HAP-1 (cell line): ENCODE data around the gene ERC2.

Experiments
- DNase-seq, 2 experiments: peaks; one replicate each; pipeline ENCODE4 v3.0.0-alpha.2; 2016 to 2020; ENCODE audit warnings: low spot score in 2 of 2
- H3K27me3 ChIP-seq: fragments of 250-450 bp; sonication (Bioruptor Pico); 2 replicates; pipeline ENCODE4 v1.5.1; 2020; ENCODE audit warnings: low read depth, mild to moderate bottlenecking, moderate library complexity
- H3K36me3 ChIP-seq: fragments of 250-450 bp; sonication (Bioruptor Pico); replicated peaks from 2 replicates; pipeline ENCODE4 v1.5.1; 2020; ENCODE audit warnings: mild to moderate bottlenecking
- H3K4me1 ChIP-seq: fragments of 250-450 bp; sonication (Bioruptor Pico); 2 replicates; pipeline ENCODE4 v1.5.1; 2020; ENCODE audit warnings: mild to moderate bottlenecking
- H3K4me3 ChIP-seq: fragments of 250-450 bp; sonication (Bioruptor Pico); 2 replicates; pipeline ENCODE4 v1.5.1; 2020; ENCODE audit warnings: mild to moderate bottlenecking, moderate library complexity
- H3K9me3 ChIP-seq: fragments of 250-450 bp; sonication (Bioruptor Pico); 2 replicates; pipeline ENCODE4 v1.5.1; 2020; ENCODE audit warnings: mild to moderate bottlenecking, moderate library complexity
- in situ Hi-C: fragments of 300-500 bp; cut with MboI; formaldehyde crosslinking; loops from 3 replicates; pipeline ENCODE4 v1.14.3; 2020; ENCODE audit warnings: low sequenced_read_pairs, inconsistent platforms, mixed read lengths

ERC2 gene

DNA sequence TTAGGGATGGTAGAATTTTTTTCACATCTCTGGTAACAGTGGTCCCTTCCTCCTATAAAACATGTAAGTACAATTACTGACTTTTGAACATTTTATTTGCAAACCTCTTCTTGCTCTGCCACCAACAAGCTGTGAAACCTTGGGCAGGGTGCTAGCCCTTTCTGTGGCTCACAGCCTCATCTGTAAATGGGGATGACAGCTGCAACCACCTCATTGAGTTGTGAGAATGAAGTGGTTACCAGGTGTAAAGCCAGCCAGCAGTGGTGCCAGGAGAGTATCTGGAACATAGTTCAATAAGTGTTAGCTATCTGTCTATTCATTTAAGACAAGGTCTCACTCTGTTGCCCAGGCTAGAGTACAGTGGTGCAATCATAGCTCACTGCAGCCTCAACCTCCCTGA, 278.1 kb downstream of the ERC2 start:
- Histone ChIP-seq H3K27me3 (no peaks in the 10 kb centered on the region), H3K9me3 (no peaks in the 10 kb centered on the region), H3K4me3 (no peak overlapping the region), H3K36me3 (no peaks in the 10 kb centered on the region), H3K4me1 (no peaks in the 10 kb centered on the region)
- no peak for DNase-seq
- in situ Hi-C loops = no loop called here

DNA sequence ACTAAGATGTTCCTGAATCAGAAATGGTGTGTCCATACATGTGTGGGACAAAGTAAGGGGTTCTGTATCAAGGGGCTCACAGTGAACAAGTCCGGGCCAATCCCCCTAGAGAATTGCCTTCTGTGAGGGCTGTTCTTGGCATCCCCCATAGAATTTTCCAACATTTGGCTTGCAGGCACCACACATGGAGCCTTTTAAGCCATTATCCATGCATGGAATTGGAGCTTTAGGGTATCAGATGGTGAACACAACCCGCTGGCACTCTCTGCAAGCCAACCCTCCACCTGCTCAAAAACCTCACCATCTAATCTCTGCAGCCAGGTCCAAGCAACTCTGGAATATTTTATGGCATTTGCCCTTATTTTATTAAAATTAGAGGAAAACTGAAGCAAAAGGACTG, 278.7 kb downstream of the ERC2 start:
- Histone ChIP-seq H3K9me3 (no peaks in the 10 kb centered on the region), H3K27me3 (no peaks in the 10 kb centered on the region), H3K4me3 (no peak overlapping the region), H3K36me3 (no peaks in the 10 kb centered on the region), H3K4me1 (no peaks in the 10 kb centered on the region)
- DNase-seq = no peak
- in situ Hi-C loops = no loop called here

GRCh38 chr3:56188201-56188600, 280.1 kb downstream of the ERC2 start:
- H3K9me3 ChIP-seq = no peaks in the 10 kb centered on the region
- in situ Hi-C loops = no loop called here
- no peak overlapping the region for H3K4me3 ChIP-seq
- no peak for DNase-seq
- no peaks in the 10 kb centered on the region for H3K27me3 ChIP-seq
- H3K36me3 ChIP-seq = no peaks in the 10 kb centered on the region
- H3K4me1 ChIP-seq = no peaks in the 10 kb centered on the region

GRCh38 chr3:56187051-56187450, 281.2 kb downstream of the ERC2 start:
- in situ Hi-C loops = no loop called here
- Histone ChIP-seq H3K36me3 (no peaks in the 10 kb centered on the region), H3K4me1 (no peaks in the 10 kb centered on the region), H3K27me3 (no peaks in the 10 kb centered on the region), H3K4me3 (no peak overlapping the region), H3K9me3 (no peaks in the 10 kb centered on the region)
- no peak for DNase-seq

GRCh38 chr3:56185827-56186226, 282.4 kb downstream of the ERC2 start:
- no peak for DNase-seq
- in situ Hi-C loops = no loop called here

DNA sequence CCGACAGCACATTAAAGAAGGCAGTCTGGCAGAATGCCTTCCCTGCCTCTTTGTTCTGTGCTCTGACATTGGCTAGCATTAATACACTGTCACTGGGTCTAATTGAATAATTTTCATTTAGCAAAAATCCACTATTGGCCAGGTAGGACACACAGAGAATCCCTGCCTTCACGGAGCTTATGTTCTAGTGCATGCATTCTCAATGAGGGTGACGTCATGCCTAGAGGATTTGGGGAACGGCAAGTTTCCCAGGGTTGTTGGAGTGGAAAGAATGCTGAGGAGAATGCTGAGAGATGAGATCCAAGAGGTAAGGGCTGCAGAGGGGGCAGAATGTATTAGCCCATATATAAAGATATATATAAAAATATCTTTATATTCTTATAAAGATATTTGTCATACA, 284.7 kb downstream of the ERC2 start:
- H3K4me1 ChIP-seq = no peaks in the 10 kb centered on the region
- no peaks in the 10 kb centered on the region for H3K9me3 ChIP-seq
- in situ Hi-C loops = no loop called here
- H3K4me3 ChIP-seq = no peak overlapping the region
- DNase-seq = no peak
- H3K27me3 ChIP-seq = no peaks in the 10 kb centered on the region
- no peaks in the 10 kb centered on the region for H3K36me3 ChIP-seq

More at GRCh38 chr3:56185827-56186226, 282.4 kb downstream of the ERC2 start:
- H3K4me3 ChIP-seq = no peak overlapping the region
- H3K4me1 ChIP-seq = no peaks in the 10 kb centered on the region
- H3K27me3 ChIP-seq = no peaks in the 10 kb centered on the region
- H3K36me3 ChIP-seq = no peaks in the 10 kb centered on the region
- H3K9me3 ChIP-seq = no peaks in the 10 kb centered on the region

GRCh38 chr3:56180433-56180832, 287.8 kb downstream of the ERC2 start:
- H3K36me3 ChIP-seq = no peaks in the 10 kb centered on the region
- no peaks in the 10 kb centered on the region for H3K9me3 ChIP-seq
- DNase-seq = no peak
- in situ Hi-C loops = no loop called here
- H3K27me3 ChIP-seq = no peaks in the 10 kb centered on the region
- H3K4me1 ChIP-seq = no peaks in the 10 kb centered on the region
- no peak overlapping the region for H3K4me3 ChIP-seq

GRCh38 chr3:56173601-56174000, 294.7 kb downstream of the ERC2 start:
- no peak for DNase-seq
- Histone ChIP-seq H3K4me1 (peaks cover 5% of the 10 kb centered on the region; the same call in 1 of the 2 replicates), H3K36me3 (no peaks in the 10 kb centered on the region), H3K4me3 (no peak overlapping the region), H3K27me3 (no peaks in the 10 kb centered on the region), H3K9me3 (no peaks in the 10 kb centered on the region)
- in situ Hi-C loops = no loop called here

GRCh38 chr3:56164436-56164835, 303.8 kb downstream of the ERC2 start:
- H3K36me3 ChIP-seq = no peaks in the 10 kb centered on the region
- H3K27me3 ChIP-seq = no peaks in the 10 kb centered on the region
- no peak for DNase-seq
- no peaks in the 10 kb centered on the region for H3K4me1 ChIP-seq
- no peaks in the 10 kb centered on the region for H3K9me3 ChIP-seq
- in situ Hi-C loops = no loop called here
- no peak overlapping the region for H3K4me3 ChIP-seq

DNA sequence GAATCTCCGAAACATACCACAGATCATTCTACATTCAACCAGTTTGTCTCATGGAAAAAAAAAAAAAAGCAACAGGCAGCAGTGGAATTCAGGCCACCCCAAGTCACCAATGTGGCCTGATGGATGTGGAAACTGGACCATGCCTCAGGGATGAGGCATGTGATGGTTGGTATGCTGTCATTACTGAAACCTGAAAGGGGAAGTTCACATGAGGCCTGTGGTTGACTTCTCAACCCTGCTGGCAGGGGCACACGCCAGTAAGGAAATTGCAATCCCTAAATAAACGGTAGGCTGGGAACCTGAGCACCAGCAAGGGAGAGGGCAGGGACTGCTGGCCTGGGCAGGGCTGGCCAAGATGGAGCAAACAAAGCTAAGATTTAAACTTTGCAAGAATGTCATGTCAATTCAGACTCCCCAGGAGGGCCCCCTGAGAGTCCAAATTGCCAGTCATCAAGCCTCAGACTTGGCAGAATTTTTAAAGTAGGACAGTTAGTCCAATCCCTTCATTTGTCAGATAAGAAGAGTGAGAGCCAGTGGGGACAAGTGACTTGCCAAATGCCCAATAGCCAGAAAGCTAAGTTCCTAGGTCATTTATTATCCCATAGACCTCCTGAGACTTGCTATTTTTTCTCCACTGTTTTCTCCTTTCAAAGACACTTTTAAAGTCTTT, 310.4 kb downstream of the ERC2 start:
- Histone ChIP-seq H3K4me1 (no peaks in the 10 kb centered on the region), H3K9me3 (no peaks in the 10 kb centered on the region), H3K27me3 (no peaks in the 10 kb centered on the region), H3K4me3 (no peak overlapping the region), H3K36me3 (no peaks in the 10 kb centered on the region)
- in situ Hi-C loops = no loop called here
- no peak for DNase-seq

- H3K27me3 ChIP-seq = no peaks in the 10 kb centered on the region
- DNase-seq = no peak
- H3K4me1 ChIP-seq = no peaks in the 10 kb centered on the region
- H3K36me3 ChIP-seq = no peaks in the 10 kb centered on the region
- H3K9me3 ChIP-seq = no peaks in the 10 kb centered on the region
- H3K4me3 ChIP-seq = no peak overlapping the region
- in situ Hi-C loops = no loop called here
These were observed 314.0 kb downstream of the ERC2 start for GRCh38 chr3:56154297-56154696.

DNA sequence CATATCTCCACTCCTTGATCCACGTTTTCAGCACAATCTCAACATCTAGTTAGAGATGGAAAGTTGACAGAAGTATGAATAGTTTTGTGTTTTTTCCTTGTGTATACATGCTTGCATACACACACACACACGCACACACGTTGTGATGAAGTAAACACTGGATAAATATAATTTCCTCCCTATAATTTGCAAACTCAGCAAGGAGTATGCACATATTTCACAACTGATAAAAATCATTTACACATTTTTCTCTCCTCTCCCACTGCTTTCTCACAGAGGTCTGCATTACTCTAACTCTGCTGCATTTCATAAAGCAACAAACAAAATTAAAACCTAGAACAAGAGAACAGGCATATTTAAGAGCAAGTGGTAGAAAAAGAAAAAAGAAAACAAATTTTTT, 320.9 kb downstream of the ERC2 start:
- Histone ChIP-seq H3K9me3 (no peaks in the 10 kb centered on the region), H3K36me3 (no peaks in the 10 kb centered on the region), H3K4me1 (no peaks in the 10 kb centered on the region), H3K4me3 (no peak overlapping the region), H3K27me3 (no peaks in the 10 kb centered on the region)
- in situ Hi-C loops = no loop called here
- no peak for DNase-seq

DNA sequence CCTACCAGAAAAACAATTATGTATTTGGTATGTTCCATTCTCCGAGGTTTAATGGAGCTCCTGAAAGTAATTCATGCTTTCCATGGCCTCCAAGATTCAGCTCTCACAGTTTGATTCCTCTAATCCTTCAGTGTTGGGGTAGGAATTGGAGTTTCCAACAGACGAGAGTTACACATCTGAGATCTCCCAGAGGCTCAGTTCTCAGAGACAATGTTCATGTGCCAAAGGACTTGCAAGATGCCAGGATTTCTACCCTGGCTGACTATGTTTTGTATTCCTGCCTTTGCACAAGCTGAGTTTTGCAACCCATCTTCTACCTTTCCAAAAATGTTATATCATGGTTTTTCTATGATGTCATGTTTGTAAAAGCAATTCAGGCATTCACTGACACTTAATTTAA, 322.9 kb downstream of the ERC2 start:
- Histone ChIP-seq H3K4me1 (no peaks in the 10 kb centered on the region), H3K4me3 (no peak overlapping the region), H3K9me3 (no peaks in the 10 kb centered on the region), H3K36me3 (no peaks in the 10 kb centered on the region), H3K27me3 (no peaks in the 10 kb centered on the region)
- no peak for DNase-seq
- in situ Hi-C loops = no loop called here

- no peak for DNase-seq
- no peaks in the 10 kb centered on the region for H3K4me1 ChIP-seq
- H3K27me3 ChIP-seq = no peaks in the 10 kb centered on the region
- no peaks in the 10 kb centered on the region for H3K9me3 ChIP-seq
- H3K4me3 ChIP-seq = no peak overlapping the region
- no peaks in the 10 kb centered on the region for H3K36me3 ChIP-seq
- in situ Hi-C loops = no loop called here
These were observed 323.5 kb downstream of the ERC2 start for GRCh38 chr3:56144805-56145204.

- Histone ChIP-seq H3K9me3 (no peaks in the 10 kb centered on the region), H3K27me3 (no peaks in the 10 kb centered on the region), H3K4me3 (no peak overlapping the region), H3K4me1 (peaks cover 1% of the 10 kb centered on the region), H3K36me3 (no peaks in the 10 kb centered on the region)
- in situ Hi-C loops = no loop called here
- no peak for DNase-seq
These were observed 330.9 kb downstream of the ERC2 start for GRCh38 chr3:56137415-56137814.
